GM21381 (cell line): ENCODE results near the gene PRDM16.

Experiments
- ATAC-seq: cut with Tn5 transposase; IDR thresholded peaks from one replicate; pipeline ENCODE4 v1.9.1; 2021; ENCODE audit warnings: mild to moderate bottlenecking, moderate library complexity; ENCODE audit not compliant: unreplicated experiment

PRDM16 gene

GRCh38 chr1:3312898-3313575 lies 244.0 kb downstream of the PRDM16 start:
- no peak for ATAC-seq

- no peak for ATAC-seq
Observed at GRCh38 chr1:3313576-3313950, 244.6 kb downstream of the PRDM16 start.

- ATAC-seq, result no peak
Observed at GRCh38 chr1:3314491-3315381, 245.7 kb downstream of the PRDM16 start.

- no peak for ATAC-seq
Observed at GRCh38 chr1:3315399-3316339, 246.7 kb downstream of the PRDM16 start.

GRCh38 chr1:3316340-3316943 lies 247.4 kb downstream of the PRDM16 start:
- no peak for ATAC-seq

- no peak for ATAC-seq
Observed at GRCh38 chr1:3317456-3317855, 248.5 kb downstream of the PRDM16 start.

GRCh38 chr1:3318329-3318728 lies 249.3 kb downstream of the PRDM16 start:
- ATAC-seq, result no peak

GRCh38 chr1:3319874-3320245 lies 250.9 kb downstream of the PRDM16 start:
- ATAC-seq, result no peak

GRCh38 chr1:3320246-3321152 lies 251.5 kb downstream of the PRDM16 start:
- no peak for ATAC-seq

GRCh38 chr1:3321559-3322449 lies 252.8 kb downstream of the PRDM16 start:
- ATAC-seq, result no peak

GRCh38 chr1:3322450-3323020 lies 253.5 kb downstream of the PRDM16 start:
- no peak for ATAC-seq

- ATAC-seq, result no peak
Observed at GRCh38 chr1:3323021-3323795, 254.2 kb downstream of the PRDM16 start.

- ATAC-seq, result no peak
Observed at GRCh38 chr1:3323796-3324703, 255.0 kb downstream of the PRDM16 start.

GRCh38 chr1:3324704-3325535 lies 255.9 kb downstream of the PRDM16 start:
- ATAC-seq, result no peak

- no peak for ATAC-seq
Observed at GRCh38 chr1:3326516-3327388, 257.7 kb downstream of the PRDM16 start.
